ENCODE results near the gene EML6.
"Not testable (repeated sequence)": the region's sequence is repeated elsewhere in the genome, so short reads cannot be mapped to it uniquely, and the experiment has no call there.

Gene EML6

GRCh38 chr2:54808661-54809060 lies 85.2 kb downstream of the EML6 start:
- no peak for DNase-seq

- no peak for DNase-seq
These were observed 86.4 kb downstream of the EML6 start for GRCh38 chr2:54809819-54810218.

- no peak for DNase-seq
These were observed 86.8 kb downstream of the EML6 start for GRCh38 chr2:54810246-54810645.

- DNase-seq: no peak
These were observed 90.1 kb downstream of the EML6 start for GRCh38 chr2:54813584-54813983.

GRCh38 chr2:54814389-54815147 lies 91.1 kb downstream of the EML6 start:
- DNase-seq: no peak

- DNase-seq: no peak
These were observed 91.7 kb downstream of the EML6 start for GRCh38 chr2:54815148-54815539.

GRCh38 chr2:54818226-54818625 lies 94.8 kb downstream of the EML6 start:
- no peak for DNase-seq

- no peak for DNase-seq
These were observed 97.1 kb downstream of the EML6 start for GRCh38 chr2:54820558-54820957.

GRCh38 chr2:54824567-54824966 lies 101.1 kb downstream of the EML6 start:
- DNase-seq: no peak

- no peak for DNase-seq
These were observed 107.1 kb downstream of the EML6 start for GRCh38 chr2:54830546-54830945.

- DNase-seq: no peak
These were observed 108.0 kb downstream of the EML6 start for GRCh38 chr2:54831480-54831879.

- no peak for DNase-seq
These were observed 111.3 kb downstream of the EML6 start for GRCh38 chr2:54834721-54835120.

GRCh38 chr2:54836477-54836876 lies 113.0 kb downstream of the EML6 start:
- no peak for DNase-seq

- peak; percentile 28 for DNase-seq
These were observed 115.1 kb downstream of the EML6 start for GRCh38 chr2:54838585-54839035.

GRCh38 chr2:54839461-54840255 lies 116.2 kb downstream of the EML6 start:
- DNase-seq: no peak

GRCh38 chr2:54840559-54841468 lies 117.4 kb downstream of the EML6 start:
- DNase-seq: no peak

- not testable (repeated sequence) for DNase-seq
These were observed 118.0 kb downstream of the EML6 start for GRCh38 chr2:54841500-54841899.

GRCh38 chr2:54845094-54845493 lies 121.6 kb downstream of the EML6 start:
- DNase-seq: no peak

- no peak for DNase-seq
These were observed 122.1 kb downstream of the EML6 start for GRCh38 chr2:54845514-54845913.

- no peak for DNase-seq
These were observed 127.0 kb downstream of the EML6 start for GRCh38 chr2:54850171-54851122.

- no peak for DNase-seq
These were observed 130.3 kb downstream of the EML6 start for GRCh38 chr2:54853616-54854310.

All from NCI-H1092 (cell line).